Naive B cell (primary cell): Measurements from ENCODE around the gene FFAR3. TPM values are rescaled to one million over a fixed set of nuclear protein-coding genes. Genes with fewer than 3 reads are reported as not detected.

Experiments
- ATAC-seq, 2 donors: fragments of 150-1000 bp; cut with Tn5 transposase; 2 replicates each; pipeline ENCODE4 v1.10.0; 2021; ENCODE audit warnings: low read depth in 2 of 2, mild to moderate bottlenecking in 2 of 2, moderate library complexity in 2 of 2
- DNase-seq: peaks from one replicate; pipeline ENCODE4 v3.0.0; 2022
- H3K27ac Mint-ChIP-seq, 6 donors: one replicate each; pipeline ENCODE4 v1.8.0; 2020 to 2022; ENCODE audit warnings: mild to moderate bottlenecking in 6 of 6, mixed read lengths in 6 of 6, moderate library complexity in 5 of 6, inconsistent platforms in 2 of 6
- H3K27me3 Mint-ChIP-seq, 3 donors: one replicate each; pipeline ENCODE4 v1.8.0; 2021 to 2022; ENCODE audit warnings: mixed read lengths in 3 of 3, mild to moderate bottlenecking in 1 of 3
- H3K36me3 Mint-ChIP-seq, 2 donors: one replicate each; pipeline ENCODE4 v1.8.0; 2020 to 2022; ENCODE audit warnings: mixed read lengths in 2 of 2, inconsistent platforms in 1 of 2, mild to moderate bottlenecking in 1 of 2
- H3K4me1 Mint-ChIP-seq, 3 donors: one replicate each; pipeline ENCODE4 v1.8.0; 2020 to 2022; ENCODE audit warnings: mixed read lengths in 3 of 3, inconsistent platforms in 1 of 3, mild to moderate bottlenecking in 1 of 3, moderate library complexity in 1 of 3
- H3K4me3 Mint-ChIP-seq, 8 donors: one replicate each; pipeline ENCODE4 v1.8.0; 2020 to 2022; ENCODE audit warnings: mild to moderate bottlenecking in 8 of 8, mixed read lengths in 8 of 8, moderate library complexity in 8 of 8, inconsistent platforms in 2 of 8
- H3K9me3 Mint-ChIP-seq, 7 donors: one replicate each; pipeline ENCODE4 v1.8.0; 2020 to 2022; ENCODE audit warnings: mixed read lengths in 7 of 7, mild to moderate bottlenecking in 5 of 7, inconsistent platforms in 2 of 7, moderate library complexity in 1 of 7
- polyA plus RNA-seq, 6 donors: library from polyadenylated mRNA; unstranded; fragments of 300-500 nt; fragmentation: Illumina TruSeq; gene quantifications; one replicate each; pipeline ENCODE4 v1.2.3, GENCODE V29; 2021; ENCODE audit warnings: low read depth in 6 of 6

Gene FFAR3
- polyA plus RNA-seq, 6 donors from 2014 or later = 0.17 TPM; not detected in 5

DNA sequence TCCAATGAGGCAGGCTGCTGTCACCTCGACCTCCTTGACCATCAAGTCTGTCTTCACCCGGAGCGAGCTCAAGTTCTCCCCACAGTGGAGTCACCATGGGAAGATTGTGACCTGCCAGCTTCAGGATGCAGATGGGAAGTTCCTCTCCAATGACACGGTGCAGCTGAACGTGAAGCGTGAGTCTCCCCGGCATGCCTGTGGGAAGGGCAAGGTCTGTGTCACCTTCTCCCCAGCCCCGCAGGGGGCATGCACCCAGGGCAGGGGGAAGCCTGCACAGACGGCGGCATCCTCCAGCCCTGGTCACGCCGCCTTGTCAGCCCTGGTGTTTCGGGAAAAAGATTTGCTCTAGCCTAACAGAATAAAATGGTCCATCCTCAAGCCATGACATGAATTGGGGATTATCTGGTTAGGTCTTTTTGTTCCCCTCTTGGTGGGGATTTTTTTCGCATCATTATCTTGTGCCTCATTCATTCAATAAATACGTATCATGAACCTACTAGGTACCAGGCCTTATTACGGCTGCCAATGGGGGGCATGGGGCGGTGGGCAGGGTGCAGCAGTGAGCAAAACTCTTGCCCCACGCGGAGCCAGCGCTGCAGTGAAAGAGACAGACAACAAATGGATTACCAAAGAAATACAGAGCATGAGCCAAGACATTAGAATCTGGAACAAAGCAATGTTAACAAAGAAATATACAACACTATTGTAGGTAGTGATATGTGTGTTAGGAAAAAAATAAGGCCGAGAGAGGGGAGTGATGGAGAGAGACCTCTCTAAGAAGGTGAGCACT is 21.9 kb upstream of the FFAR3 start:
- no peak for DNase-seq
- no peaks in the 10 kb centered on the region for H3K9me3 Mint-ChIP-seq
- H3K27ac Mint-ChIP-seq = peak overlapping the region in 5 of 6 donors; percentile 1 to 96 (median 91)
- no peak for ATAC-seq
- peak overlapping the region; percentile 47 to 95 (median 84) for H3K4me3 Mint-ChIP-seq
- peaks cover 31 to 54% of the 10 kb centered on the region in 2 donors for H3K36me3 Mint-ChIP-seq
- peaks cover 70 to 85% (median 71%) of the 10 kb centered on the region in 3 donors for H3K4me1 Mint-ChIP-seq
- H3K27me3 Mint-ChIP-seq = no peaks in the 10 kb centered on the region

DNA sequence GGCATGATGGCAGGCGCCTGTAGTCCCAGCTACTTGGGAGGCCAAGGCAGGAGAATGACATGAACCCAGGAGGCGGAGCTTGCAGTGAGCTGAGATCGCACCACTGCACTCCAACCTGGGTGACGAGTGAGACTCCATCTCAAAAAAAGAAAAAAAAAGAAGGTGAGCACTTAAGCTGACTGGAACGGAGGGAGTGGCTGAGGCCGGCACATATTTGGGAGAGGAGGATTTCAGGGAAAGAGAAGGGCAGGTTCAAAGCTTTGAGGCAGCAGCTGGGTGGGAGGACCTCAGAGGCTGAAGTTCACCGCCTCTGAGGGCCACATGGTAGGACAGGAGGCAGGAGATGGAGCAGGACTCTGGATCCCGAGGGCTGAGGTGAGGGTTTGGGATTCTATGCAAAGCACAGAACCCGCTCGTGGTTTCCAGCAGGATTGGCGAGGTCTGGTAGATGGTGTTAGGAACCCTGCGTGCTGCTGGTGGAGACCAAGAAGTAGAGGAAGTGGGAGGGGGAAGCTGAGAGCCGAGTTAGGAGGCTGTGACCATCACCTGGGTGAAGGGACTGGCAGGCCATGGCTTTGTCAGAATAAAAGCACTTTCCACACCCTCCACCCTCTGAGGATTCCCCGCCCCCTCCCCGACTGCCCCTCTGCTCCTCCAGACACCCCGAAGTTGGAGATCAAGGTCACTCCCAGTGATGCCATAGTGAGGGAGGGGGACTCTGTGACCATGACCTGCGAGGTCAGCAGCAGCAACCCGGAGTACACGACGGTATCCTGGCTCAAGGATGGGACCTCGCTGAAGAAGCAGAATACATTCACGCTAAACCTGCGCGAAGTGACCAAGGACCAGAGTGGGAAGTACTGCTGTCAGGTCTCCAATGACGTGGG is 20.9 kb upstream of the FFAR3 start:
- Mint-ChIP-seq H3K36me3 (peaks cover 37 to 60% of the 10 kb centered on the region in 2 donors), H3K9me3 (no peaks in the 10 kb centered on the region), H3K4me1 (peaks cover 68 to 86% (median 70%) of the 10 kb centered on the region in 3 donors), H3K27ac (peak overlapping the region; percentile 72 to 96 (median 92)), H3K4me3 (peak overlapping the region; percentile 48 to 93 (median 84)), H3K27me3 (no peaks in the 10 kb centered on the region)
- ATAC-seq (peak; percentile 56 to 68), DNase-seq (no peak)

DNA sequence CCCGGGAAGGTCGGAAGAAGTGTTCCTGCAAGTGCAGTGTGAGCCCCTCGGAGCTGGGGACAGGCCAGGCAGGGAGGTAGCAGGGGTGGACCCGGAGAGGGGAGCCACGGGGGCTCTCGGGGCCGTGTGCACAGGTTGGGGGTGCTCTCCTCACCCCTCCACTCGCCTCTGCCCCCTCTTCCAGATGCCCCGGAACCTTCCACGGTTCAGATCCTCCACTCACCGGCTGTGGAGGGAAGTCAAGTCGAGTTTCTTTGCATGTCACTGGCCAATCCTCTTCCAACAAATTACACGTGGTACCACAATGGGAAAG is 20.3 kb upstream of the FFAR3 start:
- no peak for DNase-seq
- Mint-ChIP-seq H3K27me3 (no peaks in the 10 kb centered on the region), H3K27ac (peak overlapping the region; percentile 72 to 96 (median 92)), H3K36me3 (peaks cover 33 to 60% of the 10 kb centered on the region in 2 donors), H3K4me1 (peaks cover 66 to 86% (median 70%) of the 10 kb centered on the region in 3 donors), H3K9me3 (no peaks in the 10 kb centered on the region), H3K4me3 (peak overlapping the region in 7 of 8 donors; percentile 48 to 93 (median 85))
- ATAC-seq = no peak

DNA sequence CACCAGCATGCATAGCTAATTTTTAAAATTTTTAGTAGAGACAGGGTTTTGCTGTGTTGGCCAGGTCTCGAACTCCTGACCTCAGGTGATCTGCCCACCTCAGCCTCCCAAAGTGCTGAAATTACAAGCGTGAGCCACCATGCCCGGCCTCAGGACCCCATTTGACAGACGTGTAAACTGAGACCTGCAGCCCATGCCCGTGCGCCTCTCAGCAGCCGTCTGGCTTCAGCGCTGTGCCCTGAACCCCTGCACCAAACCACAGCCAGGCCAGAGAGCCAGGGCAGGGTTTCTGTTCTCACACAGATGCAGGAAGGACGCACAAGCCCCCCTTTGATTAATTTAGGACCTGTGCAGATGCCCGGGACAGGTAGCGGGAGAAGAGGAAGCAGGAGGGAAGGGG is 17.8 kb upstream of the FFAR3 start:
- Mint-ChIP-seq H3K27ac (peak overlapping the region in 3 of 6 donors; percentile 58 to 99 (median 72)), H3K4me1 (peaks cover 49 to 86% (median 71%) of the 10 kb centered on the region in 3 donors), H3K9me3 (no peaks in the 10 kb centered on the region), H3K36me3 (peaks cover 27 to 51% of the 10 kb centered on the region in 2 donors), H3K4me3 (peak overlapping the region in 2 of 8 donors; percentile 22 to 29), H3K27me3 (no peaks in the 10 kb centered on the region)
- no peak for ATAC-seq
- no peak for DNase-seq

DNA sequence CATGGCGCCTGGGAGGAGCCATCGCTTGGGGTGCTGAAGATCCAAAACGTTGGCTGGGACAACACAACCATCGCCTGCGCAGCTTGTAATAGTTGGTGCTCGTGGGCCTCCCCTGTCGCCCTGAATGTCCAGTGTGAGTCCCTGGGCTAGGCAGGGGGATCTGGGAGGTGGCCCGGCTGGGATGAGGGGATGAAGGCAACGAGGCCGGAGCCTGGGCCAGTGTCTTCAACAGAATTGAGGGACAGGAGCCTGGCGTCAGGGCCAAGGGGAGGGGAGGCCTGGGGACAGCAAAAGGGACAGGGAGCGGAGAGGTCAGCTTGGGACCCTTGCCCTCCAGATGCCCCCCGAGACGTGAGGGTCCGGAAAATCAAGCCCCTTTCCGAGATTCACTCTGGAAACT is 17.3 kb upstream of the FFAR3 start:
- Mint-ChIP-seq H3K36me3 (peaks cover 31 to 47% of the 10 kb centered on the region in 2 donors), H3K4me1 (peaks cover 49 to 86% (median 71%) of the 10 kb centered on the region in 3 donors), H3K4me3 (peak overlapping the region in 2 of 8 donors; percentile 4 to 57), H3K27ac (peak overlapping the region in 2 of 6 donors; percentile 67 to 99), H3K9me3 (no peaks in the 10 kb centered on the region), H3K27me3 (no peaks in the 10 kb centered on the region)
- no peak for DNase-seq
- no peak for ATAC-seq

DNA sequence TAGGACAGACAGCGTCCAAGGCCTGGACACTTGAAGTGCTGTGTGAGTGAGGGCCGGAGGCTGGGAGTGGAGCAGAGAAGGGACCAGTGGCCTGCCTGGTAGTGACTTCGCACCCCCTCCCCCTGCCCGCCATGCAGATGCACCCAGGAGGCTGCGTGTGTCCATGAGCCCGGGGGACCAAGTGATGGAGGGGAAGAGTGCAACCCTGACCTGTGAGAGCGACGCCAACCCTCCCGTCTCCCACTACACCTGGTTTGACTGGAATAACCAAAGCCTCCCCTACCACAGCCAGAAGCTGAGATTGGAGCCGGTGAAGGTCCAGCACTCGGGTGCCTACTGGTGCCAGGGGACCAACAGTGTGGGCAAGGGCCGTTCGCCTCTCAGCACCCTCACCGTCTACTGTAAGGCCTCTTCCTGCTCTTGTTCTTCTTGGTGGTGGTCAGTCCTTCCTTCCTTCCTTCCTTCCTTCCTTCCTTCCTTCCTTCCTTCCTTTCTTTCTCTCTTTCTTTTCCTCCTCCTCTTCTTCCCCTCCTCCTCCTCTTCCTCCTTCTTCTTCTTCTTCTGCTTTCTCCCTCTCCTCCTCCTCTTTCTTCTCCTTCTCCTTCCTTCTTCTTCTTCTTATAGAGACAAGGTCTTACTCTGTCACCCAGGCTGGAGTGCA is 16.6 kb upstream of the FFAR3 start:
- peak overlapping the region in 3 of 6 donors; percentile 88 to 99 (median 97) for H3K27ac Mint-ChIP-seq
- H3K4me3 Mint-ChIP-seq = peak overlapping the region in 4 of 8 donors; percentile 12 to 72 (median 50)
- peaks cover 0 to 3% (median 0%) of the 10 kb centered on the region in 7 donors for H3K9me3 Mint-ChIP-seq
- H3K4me1 Mint-ChIP-seq = peaks cover 49 to 86% (median 71%) of the 10 kb centered on the region in 3 donors
- DNase-seq = no peak
- no peak for ATAC-seq
- H3K27me3 Mint-ChIP-seq = no peaks in the 10 kb centered on the region
- peaks cover 35 to 40% of the 10 kb centered on the region in 2 donors for H3K36me3 Mint-ChIP-seq

DNA sequence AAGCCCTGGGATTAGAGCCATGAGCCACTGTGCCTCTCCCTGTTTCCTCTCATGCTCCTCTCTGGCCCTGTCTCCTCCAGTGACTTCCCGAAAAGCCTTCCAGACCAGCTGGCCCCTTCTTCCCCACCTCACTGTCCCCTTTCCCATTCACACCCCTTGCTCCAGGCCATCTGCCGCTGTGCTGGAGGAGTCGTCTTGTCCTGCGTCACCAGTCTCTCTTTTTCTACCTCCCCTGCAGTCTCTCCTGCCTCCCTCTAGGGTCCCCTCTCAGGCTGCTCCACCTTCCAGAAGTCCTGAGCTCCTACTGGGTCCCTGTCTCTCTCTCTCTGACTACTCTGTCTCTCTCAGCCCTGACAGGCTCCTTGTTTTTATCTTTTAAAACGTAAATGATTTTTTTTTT is 15.8 kb upstream of the FFAR3 start:
- H3K4me1 Mint-ChIP-seq = peaks cover 49 to 86% (median 71%) of the 10 kb centered on the region in 3 donors
- H3K4me3 Mint-ChIP-seq = peak overlapping the region in 5 of 8 donors; percentile 39 to 74 (median 49)
- DNase-seq (no peak), ATAC-seq (no peak)
- H3K36me3 Mint-ChIP-seq = peaks cover 30 to 33% of the 10 kb centered on the region in 2 donors
- no peaks in the 10 kb centered on the region for H3K27me3 Mint-ChIP-seq
- peaks cover 0 to 4% (median 0%) of the 10 kb centered on the region in 7 donors for H3K9me3 Mint-ChIP-seq
- peak overlapping the region in 5 of 6 donors; percentile 52 to 99 (median 90) for H3K27ac Mint-ChIP-seq

DNA sequence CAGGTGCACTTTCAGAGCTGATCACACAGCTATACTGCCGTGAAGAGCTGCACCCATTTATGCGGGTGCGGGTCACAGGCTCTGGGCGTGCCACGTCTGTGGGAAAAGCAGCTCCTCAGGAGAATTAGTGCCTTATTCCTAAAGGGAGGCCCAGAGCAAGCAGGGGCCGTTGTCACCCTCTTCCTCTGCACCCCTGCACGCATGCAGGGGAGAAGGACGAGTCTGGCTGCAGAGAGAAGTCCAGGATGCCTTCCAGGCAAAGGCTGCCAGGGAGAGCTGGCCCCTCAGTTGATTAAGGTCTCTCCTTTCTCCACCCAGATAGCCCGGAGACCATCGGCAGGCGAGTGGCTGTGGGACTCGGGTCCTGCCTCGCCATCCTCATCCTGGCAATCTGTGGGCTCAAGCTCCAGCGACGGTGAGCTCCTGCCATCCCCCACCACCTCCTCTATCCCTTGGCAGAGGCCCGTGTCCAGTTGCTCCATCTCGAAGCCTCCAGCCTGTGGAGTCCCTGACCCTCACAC is 13.7 kb upstream of the FFAR3 start:
- DNase-seq (no peak), ATAC-seq (no peak)
- Mint-ChIP-seq H3K27me3 (no peaks in the 10 kb centered on the region), H3K27ac (peak overlapping the region in 4 of 6 donors; percentile 74 to 99 (median 94)), H3K4me3 (peak overlapping the region in 6 of 8 donors; percentile 12 to 80 (median 48)), H3K36me3 (peaks cover 27 to 29% of the 10 kb centered on the region in 2 donors), H3K4me1 (peaks cover 55 to 99% (median 83%) of the 10 kb centered on the region in 3 donors), H3K9me3 (peaks cover 0 to 4% (median 0%) of the 10 kb centered on the region in 7 donors)

DNA sequence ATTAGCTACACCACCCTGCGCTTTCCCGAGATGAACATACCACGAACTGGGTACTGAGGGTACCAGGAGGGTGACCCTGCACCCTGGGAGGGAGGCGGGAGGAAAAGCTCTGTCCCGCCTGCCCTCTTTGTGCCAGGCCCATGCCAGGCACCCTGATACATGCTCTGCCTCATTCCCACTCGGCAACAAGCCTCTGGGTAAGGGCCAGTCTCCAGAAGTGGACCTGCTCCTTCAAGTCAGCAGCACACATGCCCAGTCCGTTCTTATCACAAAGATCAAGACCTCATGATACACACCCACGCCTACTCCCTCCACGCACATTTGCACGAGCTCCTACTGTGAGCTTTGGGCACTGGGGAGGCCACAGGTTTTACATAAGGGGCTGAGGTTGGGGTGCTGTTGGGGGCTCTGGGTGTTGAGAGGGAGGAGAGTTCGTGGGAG is 12.6 kb upstream of the FFAR3 start:
- peak overlapping the region; percentile 99 to 100 (median 99) for H3K27ac Mint-ChIP-seq
- peak overlapping the region; percentile 47 to 91 (median 82) for H3K4me3 Mint-ChIP-seq
- DNase-seq = no peak
- no peaks in the 10 kb centered on the region for H3K27me3 Mint-ChIP-seq
- H3K9me3 Mint-ChIP-seq = peaks cover 0 to 4% (median 0%) of the 10 kb centered on the region in 7 donors
- H3K4me1 Mint-ChIP-seq = peaks cover 58 to 97% (median 94%) of the 10 kb centered on the region in 3 donors
- H3K36me3 Mint-ChIP-seq = peaks cover 27% of the 10 kb centered on the region in 2 donors
- no peak for ATAC-seq

DNA sequence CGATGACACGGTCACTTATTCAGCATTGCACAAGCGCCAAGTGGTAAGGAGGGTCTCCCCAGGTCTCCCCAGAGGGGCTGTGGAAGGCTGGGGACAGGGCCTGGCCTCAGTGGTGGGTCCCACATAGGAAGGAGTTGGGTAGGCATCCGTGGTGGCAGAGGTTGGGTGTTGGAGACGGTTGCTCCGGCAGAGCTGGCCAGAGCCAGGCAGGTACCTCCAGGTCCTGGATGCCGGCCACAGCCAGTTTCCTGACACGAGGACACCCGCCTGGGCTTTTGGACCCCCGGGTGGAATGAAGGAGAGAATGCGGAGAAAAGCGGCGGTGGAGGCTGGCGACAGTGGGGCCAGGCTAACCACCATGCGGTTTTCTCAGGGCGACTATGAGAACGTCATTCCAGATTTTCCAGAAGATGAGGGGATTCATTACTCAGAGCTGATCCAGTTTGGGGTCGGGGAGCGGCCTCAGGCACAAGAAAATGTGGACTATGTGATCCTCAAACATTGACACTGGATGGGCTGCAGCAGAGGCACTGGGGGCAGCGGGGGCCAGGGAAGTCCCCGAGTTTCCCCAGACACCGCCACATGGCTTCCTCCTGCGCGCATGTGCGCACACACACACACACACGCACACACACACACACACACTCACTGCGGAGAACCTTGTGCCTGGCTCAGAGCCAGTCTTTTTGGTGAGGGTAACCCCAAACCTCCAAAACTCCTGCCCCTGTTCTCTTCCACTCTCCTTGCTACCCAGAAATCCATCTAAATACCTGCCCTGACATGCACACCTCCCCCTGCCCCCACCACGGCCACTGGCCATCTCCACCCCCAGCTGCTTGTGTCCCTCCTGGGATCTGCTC is 11.8 kb upstream of the FFAR3 start:
- Mint-ChIP-seq H3K36me3 (peaks cover 22 to 27% of the 10 kb centered on the region in 2 donors), H3K27me3 (no peaks in the 10 kb centered on the region), H3K9me3 (peaks cover 0 to 4% (median 0%) of the 10 kb centered on the region in 7 donors), H3K4me3 (peak overlapping the region; percentile 70 to 91 (median 84)), H3K27ac (peak overlapping the region; percentile 99 to 100 (median 99)), H3K4me1 (peaks cover 59 to 100% (median 96%) of the 10 kb centered on the region in 3 donors)
- peak; percentile 80 for DNase-seq
- peak; percentile 52 for ATAC-seq

DNA sequence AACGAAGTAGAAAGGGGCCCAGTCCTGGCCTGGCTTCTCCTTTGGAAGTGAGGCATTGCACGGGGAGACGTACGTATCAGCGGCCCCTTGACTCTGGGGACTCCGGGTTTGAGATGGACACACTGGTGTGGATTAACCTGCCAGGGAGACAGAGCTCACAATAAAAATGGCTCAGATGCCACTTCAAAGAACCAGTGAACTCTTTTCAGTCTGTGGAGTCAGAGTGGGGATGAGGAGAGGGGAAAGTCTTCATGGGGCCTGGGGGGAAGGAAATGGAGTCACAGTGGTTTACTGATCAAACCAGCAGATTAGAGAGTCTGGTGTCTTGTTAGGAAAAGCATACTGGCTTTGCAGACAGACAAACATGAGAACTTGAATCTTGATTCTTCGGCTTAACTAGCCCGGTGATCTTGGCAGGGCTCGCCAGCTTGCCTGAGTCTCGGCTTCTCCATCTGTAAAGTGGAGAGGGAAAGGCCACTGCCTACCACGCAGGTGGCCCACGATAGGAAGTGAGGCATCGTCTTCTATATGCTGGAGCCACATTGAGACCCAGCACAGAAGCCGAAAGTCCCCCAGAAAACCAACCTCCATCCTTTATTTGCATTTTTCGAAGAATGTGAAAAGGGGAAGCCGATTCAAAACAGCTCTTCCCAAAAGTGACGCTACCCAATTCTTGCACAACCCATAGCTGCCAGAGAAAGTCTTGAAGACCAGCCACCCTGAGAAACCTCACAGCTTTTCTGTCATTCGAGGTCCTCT is 10.9 kb upstream of the FFAR3 start, which contains the start of gene FFAR1:
FFAR1 (plus strand) TSS at position 732 of the 759 bp plus-strand sequence. CDS start 3,650 bp downstream, outside the sequence.
- ATAC-seq (peak; percentile 78 to 80), DNase-seq (peak; percentile 87)
- Mint-ChIP-seq H3K36me3 (peaks cover 13 to 21% of the 10 kb centered on the region in 2 donors), H3K4me1 (peaks cover 52 to 93% (median 87%) of the 10 kb centered on the region in 3 donors), H3K27ac (peak within 1 kb of the TSS; percentile 99 to 100 (median 99)), H3K4me3 (peak within 1 kb of the TSS; percentile 70 to 91 (median 84)), H3K9me3 (peaks cover 0 to 4% (median 0%) of the 10 kb centered on the region in 7 donors), H3K27me3 (no peaks in the 10 kb centered on the region)
